GM23338 (cell line): ENCODE measurements around the gene CFI. TPM values are rescaled to one million over a fixed set of nuclear protein-coding genes. Genes with fewer than 3 reads are reported as not detected.

ENCODE experiments used
- ATAC-seq: fragments of 200-7000 bp; cut with Tn5 transposase; 3 replicates; pipeline ENCODE4 v1.9.1; 2020
- DNase-seq: peaks from one replicate; pipeline ENCODE4 v3.0.0-alpha.2; 2015; ENCODE audit warnings: low spot score
- H2AFZ ChIP-seq: fragments of 200-600 bp; sonication (generic); 2 replicates; pipeline ENCODE4 v1.8.0; 2016; ENCODE audit warnings: antibody characterized with exemption, mild to moderate bottlenecking, moderate library complexity
- H3F3A ChIP-seq: fragments of 200-600 bp; sonication (generic); replicated peaks from 2 replicates; pipeline ENCODE4 v1.8.0; 2017; ENCODE audit warnings: antibody characterized with exemption, mixed run types, low read depth
- H3K27ac ChIP-seq: fragments of 200-600 bp; sonication (generic); 2 replicates; pipeline ENCODE4 v1.6.1; 2016; ENCODE audit warnings: low read depth
- H3K27me3 ChIP-seq: fragments of 200-600 bp; sonication (generic); 2 replicates; pipeline ENCODE4 v1.8.0; 2016; ENCODE audit warnings: mild to moderate bottlenecking, mixed run types, moderate library complexity; ENCODE audit not compliant: insufficient read depth
- H3K36me3 ChIP-seq: fragments of 200-600 bp; sonication (generic); 2 replicates; pipeline ENCODE4 v1.8.0; 2016; ENCODE audit warnings: mild to moderate bottlenecking; ENCODE audit not compliant: insufficient read depth
- H3K4me1 ChIP-seq: fragments of 200-600 bp; sonication (generic); 2 replicates; pipeline ENCODE4 v1.8.0; 2016; ENCODE audit warnings: mild to moderate bottlenecking, moderate library complexity; ENCODE audit not compliant: insufficient read depth
- H3K4me2 ChIP-seq: fragments of 200-600 bp; sonication (generic); 2 replicates; pipeline ENCODE4 v1.7.1; 2017; ENCODE audit warnings: mixed run types
- H3K4me3 ChIP-seq: fragments of 200-600 bp; sonication (generic); 2 replicates; pipeline ENCODE4 v1.6.1; 2016; ENCODE audit warnings: mixed run types
- H3K79me2 ChIP-seq: fragments of 200-600 bp; sonication (generic); replicated peaks from 2 replicates; pipeline ENCODE4 v1.8.0; 2017; ENCODE audit warnings: mild to moderate bottlenecking; ENCODE audit not compliant: insufficient read depth
- H3K9me2 ChIP-seq: fragments of 200-600 bp; sonication (generic); 2 replicates; pipeline ENCODE4 v1.8.0; 2017; ENCODE audit not compliant: insufficient read depth
- H4K20me1 ChIP-seq: fragments of 200-600 bp; sonication (generic); replicated peaks from 2 replicates; pipeline ENCODE4 v1.8.0; 2017; ENCODE audit warnings: mild to moderate bottlenecking; ENCODE audit not compliant: insufficient read depth
- H3K27ac Mint-ChIP-seq: 2 replicates; pipeline ENCODE4 v1.8.0; 2020; ENCODE audit warnings: inconsistent platforms, mild to moderate bottlenecking, moderate library complexity, mixed read lengths
- H3K27me3 Mint-ChIP-seq: 3 replicates; pipeline ENCODE4 v1.8.0; 2022; ENCODE audit warnings: low read depth, mild to moderate bottlenecking, moderate library complexity, mixed read lengths, inconsistent platforms; ENCODE audit not compliant: insufficient read depth, poor library complexity
- H3K36me3 Mint-ChIP-seq: 3 replicates; pipeline ENCODE4 v1.8.0; 2021; ENCODE audit warnings: low read depth, mild to moderate bottlenecking, inconsistent platforms, moderate library complexity, mixed read lengths
- H3K4me1 Mint-ChIP-seq: 3 replicates; pipeline ENCODE4 v1.8.0; 2020; ENCODE audit warnings: mild to moderate bottlenecking, inconsistent platforms, mixed read lengths
- H3K4me3 Mint-ChIP-seq: 3 replicates; pipeline ENCODE4 v1.8.0; 2021; ENCODE audit warnings: moderate library complexity, mild to moderate bottlenecking, inconsistent platforms, mixed read lengths
- H3K9me3 Mint-ChIP-seq: 3 replicates; pipeline ENCODE4 v1.8.0; 2020; ENCODE audit warnings: moderate library complexity, mild to moderate bottlenecking, inconsistent platforms, mixed read lengths
- EZH2phosphoT487 ChIP-seq: fragments of 200-600 bp; sonication (generic); IDR thresholded peaks from one replicate; pipeline ENCODE4 v1.8.1; 2018; ENCODE audit warnings: antibody characterized with exemption; ENCODE audit not compliant: unreplicated experiment
- POLR2AphosphoS5 ChIP-seq: IDR thresholded peaks from 2 replicates; pipeline ENCODE4 v1.6.1; 2016; ENCODE audit warnings: antibody characterized with exemption, low read depth
- STAT1 ChIP-seq: IDR thresholded peaks from one replicate; pipeline ENCODE4 v1.6.1; 2016; ENCODE audit warnings: antibody characterized with exemption; ENCODE audit not compliant: unreplicated experiment
- ZNF331 ChIP-seq: fragments of 250-450 bp; sonication (Bioruptor Pico); IDR thresholded peaks from 2 replicates; pipeline ENCODE4 v1.5.0; 2020; ENCODE audit warnings: low read depth, mild to moderate bottlenecking, moderate library complexity
- polyA plus RNA-seq: library from polyadenylated mRNA; unstranded; fragments of >200 nt; fragmentation: Nextera tagmentation; extraction: Ambion mirVana; gene quantifications from 2 replicates; pipeline ENCODE4 v1.2.1, GENCODE V29; 2016
- total RNA-seq: library from RNA; depleted of rRNA; stranded (reverse); fragments of >200 nt; shearing (Covaris generic); gene quantifications from 2 replicates; pipeline ENCODE4 v1.2.3, GENCODE V29; 2014
- TF ChIP-seq, protein P1 (sequence below), 2 experiments: fragments of 200-600 bp in 1 of 2; sonication (generic) in 1 of 2; conservative IDR thresholded peaks; 2 replicates each; pipeline versions ENCODE4 v1.5.1 to v1.6.1; 2016 to 2017; ENCODE audit warnings: antibody characterized with exemption in 2 of 2, low read depth in 2 of 2, mild to moderate bottlenecking in 2 of 2, moderate library complexity in 1 of 2

Gene CFI
- total and polyA plus RNA-seq, 2 experiments from 2014 or later, result not detected

GRCh38 chr4:109848501-109848900, 46.7 kb upstream of the CFI start:
- Histone ChIP-seq H3K36me3 (no peaks in the 10 kb centered on the region), H3K79me2 (no peaks in the 10 kb centered on the region), H3K4me3 (no peak overlapping the region), H3K27ac (no peak overlapping the region), H3K4me1 (no peaks in the 10 kb centered on the region; the same call in 1 of the 2 replicates), H3K4me2 (no peak overlapping the region), H2AFZ (peak overlapping the region; percentile 6; the same call in 1 of the 2 replicates), H3K27me3 (no peaks in the 10 kb centered on the region), H4K20me1 (no peaks in the 10 kb centered on the region), H3F3A (no peaks in the 10 kb centered on the region), H3K9me2 (no peaks in the 10 kb centered on the region)
- Mint-ChIP-seq H3K4me1 (peaks cover 6% of the 10 kb centered on the region; the same call in 2 of the 3 replicates), H3K36me3 (no peaks in the 10 kb centered on the region), H3K4me3 (no peak overlapping the region), H3K27me3 (peaks cover 4% of the 10 kb centered on the region), H3K9me3 (no peaks in the 10 kb centered on the region), H3K27ac (no peak overlapping the region)
- DNase-seq (no peak), ATAC-seq (no peak)
- no peak for TF ChIP-seq POLR2AphosphoS5
- TF ChIP-seq, protein P1, sequence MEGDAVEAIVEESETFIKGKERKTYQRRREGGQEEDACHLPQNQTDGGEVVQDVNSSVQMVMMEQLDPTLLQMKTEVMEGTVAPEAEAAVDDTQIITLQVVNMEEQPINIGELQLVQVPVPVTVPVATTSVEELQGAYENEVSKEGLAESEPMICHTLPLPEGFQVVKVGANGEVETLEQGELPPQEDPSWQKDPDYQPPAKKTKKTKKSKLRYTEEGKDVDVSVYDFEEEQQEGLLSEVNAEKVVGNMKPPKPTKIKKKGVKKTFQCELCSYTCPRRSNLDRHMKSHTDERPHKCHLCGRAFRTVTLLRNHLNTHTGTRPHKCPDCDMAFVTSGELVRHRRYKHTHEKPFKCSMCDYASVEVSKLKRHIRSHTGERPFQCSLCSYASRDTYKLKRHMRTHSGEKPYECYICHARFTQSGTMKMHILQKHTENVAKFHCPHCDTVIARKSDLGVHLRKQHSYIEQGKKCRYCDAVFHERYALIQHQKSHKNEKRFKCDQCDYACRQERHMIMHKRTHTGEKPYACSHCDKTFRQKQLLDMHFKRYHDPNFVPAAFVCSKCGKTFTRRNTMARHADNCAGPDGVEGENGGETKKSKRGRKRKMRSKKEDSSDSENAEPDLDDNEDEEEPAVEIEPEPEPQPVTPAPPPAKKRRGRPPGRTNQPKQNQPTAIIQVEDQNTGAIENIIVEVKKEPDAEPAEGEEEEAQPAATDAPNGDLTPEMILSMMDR (conservative IDR thresholded peaks at IDR 0.05; ENCODE audit: low read depth in 2 of 2), result no peak
- no peak for TF ChIP-seq EZH2phosphoT487

DNA sequence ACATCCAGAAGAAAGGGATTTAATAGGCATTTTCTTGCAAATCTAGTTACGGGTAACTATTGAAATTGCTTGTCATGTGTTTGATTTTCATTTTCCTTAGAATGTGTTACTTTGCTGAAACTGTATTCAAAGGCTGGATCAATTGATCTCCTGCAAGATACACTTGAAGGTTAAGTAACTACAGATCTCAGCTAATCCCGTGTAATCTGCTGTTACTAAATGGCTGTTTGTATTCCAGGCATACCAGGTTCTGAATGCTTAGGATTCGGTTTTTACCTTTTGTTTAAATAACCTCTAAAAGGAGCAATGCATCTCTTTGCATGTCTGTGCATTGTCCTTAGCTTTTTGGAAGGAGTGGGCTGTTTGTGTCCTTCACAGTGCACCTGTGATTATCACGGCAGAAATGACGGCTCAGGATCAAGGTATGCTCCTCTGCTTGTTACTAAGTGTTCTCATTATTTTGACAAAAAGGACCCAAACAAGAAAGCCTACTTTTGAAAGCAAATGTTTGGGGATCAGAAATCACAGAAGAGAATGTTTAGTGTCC, 46.2 kb upstream of the CFI start, which contains the start of gene LRIT3:
TSS of gene LRIT3 (plus strand) at position 212 of the 547 bp plus-strand sequence. CDS start at position 307, 95 bp downstream.
- Histone ChIP-seq H3F3A (no peaks in the 10 kb centered on the region), H3K4me2 (no peak within 1 kb of the TSS), H4K20me1 (no peaks in the 10 kb centered on the region), H2AFZ (peak within 1 kb of the TSS; percentile 6; the same call in 1 of the 2 replicates), H3K9me2 (no peaks in the 10 kb centered on the region), H3K4me1 (no peaks in the 10 kb centered on the region; the same call in 1 of the 2 replicates), H3K27ac (no peak within 1 kb of the TSS), H3K27me3 (no peaks in the 10 kb centered on the region), H3K79me2 (no peaks in the 10 kb centered on the region), H3K4me3 (no peak within 1 kb of the TSS), H3K36me3 (no peaks in the 10 kb centered on the region)
- TF ChIP-seq STAT1 (no peak), EZH2phosphoT487 (no peak), ZNF331 (no peak)
- TF ChIP-seq, protein P1 (conservative IDR thresholded peaks at IDR 0.05; ENCODE audit: low read depth in 2 of 2), result no peak
- H3K36me3 Mint-ChIP-seq, result no peaks in the 10 kb centered on the region
- H3K4me1 Mint-ChIP-seq, result peaks cover 6% of the 10 kb centered on the region; the same call in 2 of the 3 replicates
- no peak for ATAC-seq
- no peak within 1 kb of the TSS for H3K4me3 Mint-ChIP-seq
- no peak within 1 kb of the TSS for H3K27ac Mint-ChIP-seq
- H3K9me3 Mint-ChIP-seq, result no peaks in the 10 kb centered on the region
- peaks cover 4% of the 10 kb centered on the region for H3K27me3 Mint-ChIP-seq
- no peak for DNase-seq
